Islet of Langerhans (tissue), 1 donor: ENCODE measurements around the gene PTK7.

Experiments
- FAIRE-seq: peaks from one replicate; lab custom pipeline; 2011; peaks lifted over from hg19 to GRCh38; lab: Jason Lieb, UNC

Gene PTK7

GRCh38 chr6:43146709-43147688 lies 70.9 kb downstream of the PTK7 start:
- no peak for FAIRE-seq

GRCh38 chr6:43147691-43148477 lies 71.8 kb downstream of the PTK7 start:
- no peak for FAIRE-seq

- FAIRE-seq, result no peak
Measured at GRCh38 chr6:43149265-43149664, 73.2 kb downstream of the PTK7 start.

- no peak for FAIRE-seq
Measured at GRCh38 chr6:43150051-43150751, 74.1 kb downstream of the PTK7 start.

GRCh38 chr6:43159599-43159998 lies 83.5 kb downstream of the PTK7 start:
- FAIRE-seq, result no peak

GRCh38 chr6:43163899-43164298 lies 87.8 kb downstream of the PTK7 start:
- no peak for FAIRE-seq

- FAIRE-seq, result no peak
Measured at GRCh38 chr6:43170417-43170930, 94.4 kb downstream of the PTK7 start.

- peak; percentile 71 for FAIRE-seq
Measured at GRCh38 chr6:43170931-43171706, 95.0 kb downstream of the PTK7 start, which contains the start of gene SRF. Gene SRF, plus strand, starts transcription at chr6:43171269. Its CDS starts 388 bp downstream, at chr6:43171657.

- no peak for FAIRE-seq
Measured at GRCh38 chr6:43171707-43172103, 95.6 kb downstream of the PTK7 start.

GRCh38 chr6:43172104-43173007 lies 96.2 kb downstream of the PTK7 start:
- FAIRE-seq, result no peak

GRCh38 chr6:43173591-43174262 lies 97.6 kb downstream of the PTK7 start:
- no peak for FAIRE-seq

GRCh38 chr6:43174263-43175112 lies 98.4 kb downstream of the PTK7 start:
- peak; percentile 91 for FAIRE-seq

- no peak for FAIRE-seq
Measured at GRCh38 chr6:43175676-43176422, 99.7 kb downstream of the PTK7 start.

GRCh38 chr6:43176423-43176786 lies 100.3 kb downstream of the PTK7 start:
- FAIRE-seq, result no peak

- FAIRE-seq, result no peak
Measured at GRCh38 chr6:43178150-43178549, 102.0 kb downstream of the PTK7 start.

- no peak for FAIRE-seq
Measured at GRCh38 chr6:43178951-43179830, 103.1 kb downstream of the PTK7 start.

- no peak for FAIRE-seq
Measured at GRCh38 chr6:43180058-43180457, 103.9 kb downstream of the PTK7 start.
